NCI-H2171 treated with DMSO at 0.1 percent for 48 hours (cell line): ENCODE data around the gene CDK14.

ENCODE experiments used
- DNase-seq: peaks from one replicate; lab custom pipeline; 2025; lab: John Stamatoyannopoulos, UW

CDK14 gene

GRCh38 chr7:90951986-90952954, 356.1 kb downstream of the CDK14 start:
- DNase-seq, result peak; percentile 18

DNA sequence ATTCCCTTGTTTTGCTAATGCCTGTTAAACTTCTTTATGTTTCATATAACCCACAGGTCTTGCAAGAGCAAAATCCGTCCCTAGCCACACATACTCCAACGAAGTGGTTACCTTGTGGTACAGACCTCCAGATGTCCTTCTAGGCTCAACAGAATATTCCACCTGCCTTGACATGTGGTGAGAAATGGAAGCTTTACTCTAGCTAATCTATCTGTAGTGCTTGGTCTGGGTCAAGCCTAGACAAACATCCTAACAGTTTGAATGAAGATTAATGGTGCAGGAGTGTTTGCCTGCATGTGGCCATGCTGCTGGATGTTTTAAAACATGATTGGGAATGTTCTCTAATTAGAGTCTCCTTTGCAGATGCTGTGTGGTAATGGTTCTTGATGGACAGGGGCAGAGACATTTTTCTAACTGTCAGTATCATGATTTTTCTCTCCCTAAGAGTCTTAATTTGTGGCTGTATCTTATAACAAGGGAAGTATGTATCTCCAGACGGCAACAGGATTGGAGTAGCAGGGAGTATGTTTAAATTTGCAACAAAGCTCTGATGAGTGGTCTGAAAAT, 359.6 kb downstream of the CDK14 start:
- DNase-seq, result peak; percentile 95

DNA sequence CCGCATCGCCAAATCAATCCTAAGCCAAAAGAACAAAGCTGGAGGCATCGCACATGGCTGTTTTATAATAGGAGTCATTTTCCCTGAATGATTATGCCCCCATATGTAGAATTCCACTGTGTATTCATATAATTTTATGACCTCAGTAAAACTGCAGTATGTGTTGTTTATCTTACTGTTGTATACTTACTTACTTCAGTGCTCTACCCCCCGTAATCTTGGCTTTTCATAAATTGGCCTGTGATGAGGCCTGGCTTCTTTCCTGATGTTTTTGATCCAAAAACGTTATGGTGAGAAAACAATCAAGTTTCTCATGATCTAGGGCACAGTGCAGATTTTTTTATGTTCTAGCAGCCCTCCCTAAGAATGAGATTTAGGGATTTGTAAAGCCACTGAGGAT, 361.8 kb downstream of the CDK14 start:
- DNase-seq, result no peak

GRCh38 chr7:90958647-90959046, 362.5 kb downstream of the CDK14 start:
- DNase-seq, result no peak

DNA sequence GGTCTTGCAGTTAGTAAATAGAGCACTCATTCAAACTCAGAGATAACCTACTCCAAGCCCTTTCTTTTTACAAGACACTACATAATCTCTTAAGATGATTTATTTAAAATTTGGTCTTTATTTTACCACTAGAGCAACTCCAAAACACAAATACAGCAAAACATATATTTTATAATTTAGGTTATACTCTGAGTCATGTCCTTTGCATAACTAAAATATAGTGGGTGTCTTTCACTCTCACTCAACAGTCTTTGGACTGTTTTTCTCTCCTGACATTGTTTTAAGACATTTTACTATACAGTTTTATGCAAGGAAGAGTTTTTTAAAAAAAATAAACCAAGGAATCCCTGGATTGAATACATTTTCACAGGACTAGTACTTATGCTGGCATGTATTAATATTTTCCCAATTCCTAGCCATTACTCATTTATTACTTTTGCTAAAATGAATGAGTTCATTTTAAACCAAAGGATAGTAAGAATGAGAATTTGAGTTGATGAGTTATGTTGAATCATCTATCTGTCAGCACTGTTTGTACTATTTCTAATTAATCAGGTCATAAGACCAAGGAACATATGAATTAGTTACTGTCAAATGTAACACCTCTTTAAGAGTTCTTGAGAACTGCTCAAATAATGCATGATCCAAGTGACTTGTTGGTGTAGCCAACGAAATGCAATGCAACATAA, 365.1 kb downstream of the CDK14 start:
- DNase-seq, result no peak

- DNase-seq, result no peak
Measured at GRCh38 chr7:90965211-90965610, 369.1 kb downstream of the CDK14 start.

DNA sequence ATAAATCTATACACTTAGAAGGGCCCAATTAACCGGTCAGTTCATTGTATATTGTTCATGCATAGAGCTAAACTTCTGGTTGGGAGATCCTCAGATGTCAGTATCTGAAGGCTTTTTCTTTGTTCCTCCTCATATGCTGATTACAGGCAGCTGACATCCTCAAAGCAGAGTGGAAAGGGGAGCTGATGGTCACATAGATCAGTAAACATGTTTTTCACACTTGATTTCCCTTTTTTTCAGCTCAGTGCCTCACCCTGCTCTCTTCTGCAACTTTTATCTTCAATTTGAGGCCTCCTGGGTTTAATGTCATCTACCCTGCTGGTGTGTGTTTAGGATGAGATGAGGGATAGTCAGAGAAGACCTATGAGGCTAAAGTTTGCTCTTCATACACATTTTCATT, 370.2 kb downstream of the CDK14 start:
- DNase-seq, result peak; percentile 64

- no peak for DNase-seq
Measured at GRCh38 chr7:90968871-90969270, 372.8 kb downstream of the CDK14 start.

GRCh38 chr7:90972906-90973550, 376.9 kb downstream of the CDK14 start:
- peak; percentile 70 for DNase-seq

DNA sequence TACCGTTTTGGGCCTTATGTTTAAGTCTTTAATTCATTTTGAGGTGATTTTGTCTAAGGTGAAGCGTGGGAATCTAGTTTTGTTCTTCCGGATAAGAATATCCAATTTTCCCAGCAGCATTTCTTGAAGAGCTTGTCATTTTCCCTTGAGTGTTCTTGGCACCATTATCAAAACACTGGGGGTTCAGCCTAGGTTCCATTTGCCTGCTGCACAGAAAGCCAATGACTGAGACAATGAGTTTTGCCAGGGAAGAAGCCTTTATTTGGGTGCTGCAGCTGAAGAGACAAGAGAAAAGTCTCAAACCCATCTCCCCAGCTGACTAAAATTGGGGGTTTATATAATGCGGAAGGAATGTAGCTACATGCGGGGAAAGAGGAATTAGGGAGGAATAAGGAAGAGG, 380.9 kb downstream of the CDK14 start:
- DNase-seq, result no peak

- no peak for DNase-seq
Measured at GRCh38 chr7:90980545-90980944, 384.4 kb downstream of the CDK14 start.

- no peak for DNase-seq
Measured at GRCh38 chr7:90982228-90982627, 386.1 kb downstream of the CDK14 start.

DNA sequence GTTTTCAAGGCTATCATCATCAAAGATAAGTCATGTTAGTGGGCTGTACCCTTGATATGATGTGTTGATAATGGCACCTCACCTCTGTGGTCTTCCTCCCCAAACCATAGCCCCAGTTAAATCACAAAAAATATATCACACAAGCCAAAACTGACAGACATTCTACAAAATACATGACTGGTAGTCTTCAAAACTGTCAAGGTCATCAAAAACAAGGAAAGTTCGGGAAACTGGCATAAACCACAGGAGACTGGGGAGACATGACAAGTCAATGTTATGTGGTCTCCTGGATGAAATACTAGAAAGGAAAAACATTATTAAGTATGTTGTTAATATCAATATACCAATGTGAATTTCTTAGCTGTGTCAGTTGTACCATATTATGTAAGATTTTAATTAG, 388.6 kb downstream of the CDK14 start:
- DNase-seq, result no peak

DNA sequence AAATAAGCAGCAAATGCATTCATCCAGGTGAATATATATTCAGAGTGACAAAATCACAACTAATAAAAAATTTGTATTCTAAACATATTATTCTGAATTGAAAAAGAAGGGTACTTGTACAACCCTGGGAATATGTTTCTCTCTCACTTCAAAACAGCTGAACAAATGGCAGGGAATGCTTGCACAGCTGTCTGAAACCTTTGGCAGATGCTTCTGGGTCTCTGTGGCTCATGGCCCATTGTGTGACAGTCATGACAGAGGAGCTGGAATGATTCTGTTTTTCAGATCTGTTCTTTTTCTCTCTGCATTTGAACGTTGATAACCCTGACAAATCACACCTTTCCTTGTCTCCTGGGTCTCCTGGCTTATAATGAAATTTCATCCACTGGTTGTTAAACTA, 392.4 kb downstream of the CDK14 start:
- peak; percentile 75 for DNase-seq

DNA sequence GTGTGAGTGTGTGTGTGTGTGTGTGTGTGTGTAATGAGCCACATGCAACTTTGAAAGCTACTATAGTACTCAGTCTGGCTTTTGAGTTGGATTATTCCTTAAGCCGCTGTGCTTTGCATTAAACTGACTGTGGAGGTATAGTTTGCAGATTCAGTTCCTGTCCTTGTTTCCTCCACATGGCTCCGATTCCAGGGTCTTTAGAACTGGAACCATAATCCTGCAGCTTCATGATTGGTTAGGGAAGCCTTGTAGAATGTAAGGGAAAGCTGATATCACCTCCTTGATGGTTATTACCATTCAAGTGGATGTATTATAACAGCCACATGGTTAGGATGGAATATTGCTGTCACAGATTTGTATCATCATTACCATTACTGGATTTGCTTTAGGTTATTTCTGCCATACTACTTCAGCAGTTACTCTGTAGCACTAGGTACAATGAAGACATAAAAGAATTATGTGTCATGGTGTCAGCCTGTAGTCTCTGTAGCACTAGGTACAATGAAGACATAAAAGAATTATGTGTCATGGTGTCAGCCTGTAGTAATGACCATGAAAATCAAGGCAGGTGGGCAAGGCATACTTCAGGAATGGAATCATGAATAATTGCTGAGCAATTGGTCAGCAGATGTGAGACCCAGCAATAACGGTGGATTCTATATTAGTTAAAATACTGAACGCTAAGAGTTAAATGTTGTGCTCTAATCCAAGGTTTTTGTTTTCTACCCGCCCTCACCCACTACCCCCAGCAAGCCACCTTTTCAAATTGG, 393.1 kb downstream of the CDK14 start:
- DNase-seq, result peak; percentile 26

DNA sequence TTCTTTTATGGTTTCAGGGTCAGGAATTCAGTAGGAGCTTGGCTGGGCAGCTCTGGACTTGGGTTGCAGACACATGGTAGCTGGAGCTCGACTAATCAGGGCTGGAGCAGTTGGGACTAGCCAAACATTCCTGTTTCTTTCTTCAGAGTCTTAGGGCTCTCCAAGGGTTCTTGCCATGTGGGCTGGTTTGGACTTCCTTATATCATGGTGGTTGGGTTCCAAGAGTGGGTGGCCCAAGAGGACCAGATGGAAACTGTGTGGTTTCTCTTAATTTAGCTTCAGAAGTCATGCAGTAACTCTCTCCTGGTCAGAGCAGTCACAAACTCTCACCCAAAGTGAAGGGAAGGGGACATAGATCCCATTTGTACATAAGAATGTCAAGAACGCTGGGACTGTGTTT, 398.0 kb downstream of the CDK14 start:
- DNase-seq, result no peak

DNA sequence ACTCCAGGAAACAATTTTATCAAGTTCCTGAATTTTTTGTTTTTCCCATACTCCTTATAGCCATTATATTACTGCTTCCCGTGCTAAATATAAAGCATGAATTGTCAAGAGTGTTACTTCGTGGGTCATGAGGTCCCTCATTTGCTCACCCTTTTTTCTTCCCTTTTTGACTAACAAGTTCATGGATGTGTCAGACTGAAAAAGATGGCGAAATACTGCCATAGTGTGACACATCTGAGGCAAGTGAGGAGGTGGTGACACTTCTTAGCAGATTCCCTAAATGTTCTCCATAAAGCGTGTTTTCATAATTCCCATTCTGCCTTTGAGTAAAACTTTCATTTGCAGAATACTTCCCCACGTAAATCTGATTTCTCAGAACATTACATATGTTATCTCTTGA, 398.5 kb downstream of the CDK14 start:
- no peak for DNase-seq

GRCh38 chr7:90995996-90996395, 399.9 kb downstream of the CDK14 start:
- DNase-seq, result no peak

GRCh38 chr7:90999989-91000979, 404.2 kb downstream of the CDK14 start:
- DNase-seq, result no peak

GRCh38 chr7:91005024-91005423, 408.9 kb downstream of the CDK14 start:
- DNase-seq, result no peak
